ENCODE measurements around the gene DNA2. TPM values are rescaled to one million over a fixed set of nuclear protein-coding genes. Genes with fewer than 3 reads are reported as not detected.

DNA2 gene
- total and polyA plus RNA-seq, 2 donors (not counting 1 experiment from before 2014, with no cell fraction given), result 2.6 to 6.4 TPM

DNA sequence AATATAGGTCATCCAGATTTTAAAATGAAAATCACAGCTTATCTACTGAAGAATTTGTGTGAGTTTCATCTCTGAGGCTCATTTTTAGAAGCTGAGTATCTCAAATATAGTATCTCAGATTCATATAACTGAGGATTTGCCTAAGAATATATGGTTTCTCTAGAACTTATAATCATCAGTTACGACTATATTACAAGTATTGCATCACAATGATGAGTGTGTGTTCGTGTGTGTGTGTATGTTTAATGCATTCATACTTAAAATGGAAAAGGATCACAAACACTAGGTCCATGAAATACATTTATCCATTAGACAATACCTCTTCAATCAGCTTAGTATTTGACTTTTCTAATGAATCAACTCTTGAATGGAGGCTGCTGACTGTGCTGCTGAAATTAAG lies 86.0 kb downstream of the DNA2 start:
- Histone ChIP-seq H3K9me3 (ENCODE audit: control insufficient read depth, insufficient read depth, low read depth, low read length) (no peaks in the 10 kb centered on the region), H2AFZ (ENCODE audit: low read length) (no peak overlapping the region), H3K79me2 (ENCODE audit: control insufficient read depth, insufficient read depth, low read length) (no peaks in the 10 kb centered on the region), H3K4me3 (replicated peaks in 1 of 4; ENCODE audit: control extremely low read depth in 1 of 4, insufficient read depth in 1 of 4, low read depth in 3 of 4, low read length in 4 of 4) (no peak overlapping the region), H3K27ac (ENCODE audit: insufficient read depth, low read length) (no peak overlapping the region), H3K9ac (ENCODE audit: insufficient read depth, low read length) (no peak overlapping the region), H4K20me1 (ENCODE audit: control insufficient read depth, extremely low read depth, insufficient read depth, low read length) (no peaks in the 10 kb centered on the region), H3K4me1 (ENCODE audit: control insufficient read depth, extremely low read depth, insufficient read depth, low read length) (no peaks in the 10 kb centered on the region), H3K27me3 (ENCODE audit: control insufficient read depth, insufficient read depth, low read length) (no peaks in the 10 kb centered on the region), H3K4me2 (ENCODE audit: extremely low read depth, insufficient read depth, low read length) (no peak overlapping the region), H3K36me3 (ENCODE audit: control insufficient read depth, insufficient read depth, low read length) (peaks cover 2% of the 10 kb centered on the region)
- DNase-seq (ENCODE audit: low read depth in 2 of 2), result peak in 1 of 2 donors; percentile 40
- TF ChIP-seq, protein P1, sequence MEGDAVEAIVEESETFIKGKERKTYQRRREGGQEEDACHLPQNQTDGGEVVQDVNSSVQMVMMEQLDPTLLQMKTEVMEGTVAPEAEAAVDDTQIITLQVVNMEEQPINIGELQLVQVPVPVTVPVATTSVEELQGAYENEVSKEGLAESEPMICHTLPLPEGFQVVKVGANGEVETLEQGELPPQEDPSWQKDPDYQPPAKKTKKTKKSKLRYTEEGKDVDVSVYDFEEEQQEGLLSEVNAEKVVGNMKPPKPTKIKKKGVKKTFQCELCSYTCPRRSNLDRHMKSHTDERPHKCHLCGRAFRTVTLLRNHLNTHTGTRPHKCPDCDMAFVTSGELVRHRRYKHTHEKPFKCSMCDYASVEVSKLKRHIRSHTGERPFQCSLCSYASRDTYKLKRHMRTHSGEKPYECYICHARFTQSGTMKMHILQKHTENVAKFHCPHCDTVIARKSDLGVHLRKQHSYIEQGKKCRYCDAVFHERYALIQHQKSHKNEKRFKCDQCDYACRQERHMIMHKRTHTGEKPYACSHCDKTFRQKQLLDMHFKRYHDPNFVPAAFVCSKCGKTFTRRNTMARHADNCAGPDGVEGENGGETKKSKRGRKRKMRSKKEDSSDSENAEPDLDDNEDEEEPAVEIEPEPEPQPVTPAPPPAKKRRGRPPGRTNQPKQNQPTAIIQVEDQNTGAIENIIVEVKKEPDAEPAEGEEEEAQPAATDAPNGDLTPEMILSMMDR (conservative IDR thresholded peaks at IDR 0.05 in 1 of 2, IDR thresholded peaks at IDR 0.05 in 1 of 2; ENCODE audit: low read depth in 1 of 2, low read length in 2 of 2), result no peak
- no peak for TF ChIP-seq EZH2 (IDR thresholded peaks at IDR 0.05; ENCODE audit: low read length, missing control alignments)

DNA sequence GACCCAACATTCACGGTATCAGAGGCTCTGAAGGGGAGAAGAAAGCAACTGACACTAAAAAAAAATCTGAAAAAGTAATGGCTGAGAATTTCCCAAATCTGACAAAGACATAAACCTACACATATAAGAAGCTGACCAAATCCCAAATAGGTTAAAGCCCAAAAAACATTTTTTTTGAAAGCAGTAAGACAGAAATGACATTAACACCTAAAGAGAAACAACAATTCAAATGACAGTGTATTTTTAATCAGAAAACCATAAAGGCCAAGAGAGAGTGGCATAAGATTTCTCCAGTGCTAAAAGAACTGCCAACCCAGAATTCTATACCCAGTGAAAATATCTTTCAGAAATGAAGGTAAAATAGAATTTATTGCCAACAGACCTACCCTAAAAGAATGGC lies 100.2 kb downstream of the DNA2 start:
- H3K9ac ChIP-seq (ENCODE audit: insufficient read depth, low read length), result no peak overlapping the region
- H4K20me1 ChIP-seq (ENCODE audit: control insufficient read depth, extremely low read depth, insufficient read depth, low read length), result no peaks in the 10 kb centered on the region
- H3K79me2 ChIP-seq (ENCODE audit: control insufficient read depth, insufficient read depth, low read length), result no peaks in the 10 kb centered on the region
- no peak overlapping the region for H2AFZ ChIP-seq (ENCODE audit: low read length)
- H3K9me3 ChIP-seq (ENCODE audit: control insufficient read depth, insufficient read depth, low read depth, low read length), result no peaks in the 10 kb centered on the region
- no peaks in the 10 kb centered on the region for H3K4me1 ChIP-seq (ENCODE audit: control insufficient read depth, extremely low read depth, insufficient read depth, low read length)
- H3K4me3 ChIP-seq (replicated peaks in 1 of 4; ENCODE audit: control extremely low read depth in 1 of 4, insufficient read depth in 1 of 4, low read depth in 3 of 4, low read length in 4 of 4), result no peak overlapping the region
- peaks cover 3% of the 10 kb centered on the region for H3K36me3 ChIP-seq (ENCODE audit: control insufficient read depth, insufficient read depth, low read length)
- H3K27me3 ChIP-seq (ENCODE audit: control insufficient read depth, insufficient read depth, low read length), result no peaks in the 10 kb centered on the region
- TF ChIP-seq, protein P1 (conservative IDR thresholded peaks at IDR 0.05 in 1 of 2, IDR thresholded peaks at IDR 0.05 in 1 of 2; ENCODE audit: low read depth in 1 of 2, low read length in 2 of 2), result no peak
- TF ChIP-seq EZH2 (IDR thresholded peaks at IDR 0.05; ENCODE audit: low read length, missing control alignments), result no peak
- H3K4me2 ChIP-seq (ENCODE audit: extremely low read depth, insufficient read depth, low read length), result no peak overlapping the region
- no peak for DNase-seq (ENCODE audit: low read depth in 2 of 2)
- no peak overlapping the region for H3K27ac ChIP-seq (ENCODE audit: insufficient read depth, low read length)

DNA sequence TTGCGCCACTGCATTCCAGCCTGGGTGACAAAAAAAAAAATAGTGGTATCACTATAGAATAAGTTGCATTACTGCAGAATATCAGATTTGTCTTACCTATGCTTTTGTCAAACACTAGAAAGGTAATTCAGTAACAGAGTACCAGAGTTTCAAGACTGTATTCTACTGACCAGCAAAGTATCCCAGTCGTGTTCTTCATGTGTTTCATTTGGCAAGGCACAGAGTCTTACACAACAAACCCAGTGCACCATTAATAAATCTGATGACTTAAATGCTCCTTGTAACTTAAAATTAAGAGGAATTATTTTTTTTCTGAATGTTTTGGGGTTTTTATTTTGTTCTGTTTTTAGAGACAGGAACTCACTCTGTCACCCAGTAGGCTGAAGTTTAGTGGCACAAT lies 104.7 kb downstream of the DNA2 start:
- no peaks in the 10 kb centered on the region for H3K4me1 ChIP-seq (ENCODE audit: control insufficient read depth, extremely low read depth, insufficient read depth, low read length)
- no peaks in the 10 kb centered on the region for H3K79me2 ChIP-seq (ENCODE audit: control insufficient read depth, insufficient read depth, low read length)
- H3K27me3 ChIP-seq (ENCODE audit: control insufficient read depth, insufficient read depth, low read length), result no peaks in the 10 kb centered on the region
- DNase-seq (ENCODE audit: low read depth in 2 of 2), result peak in 1 of 2 donors; percentile 28
- no peak overlapping the region for H3K9ac ChIP-seq (ENCODE audit: insufficient read depth, low read length)
- no peak overlapping the region for H3K27ac ChIP-seq (ENCODE audit: insufficient read depth, low read length)
- no peak for TF ChIP-seq EZH2 (IDR thresholded peaks at IDR 0.05; ENCODE audit: low read length, missing control alignments)
- TF ChIP-seq, protein P1 (conservative IDR thresholded peaks at IDR 0.05 in 1 of 2, IDR thresholded peaks at IDR 0.05 in 1 of 2; ENCODE audit: low read depth in 1 of 2, low read length in 2 of 2), result no peak
- no peak overlapping the region for H2AFZ ChIP-seq (ENCODE audit: low read length)
- no peaks in the 10 kb centered on the region for H4K20me1 ChIP-seq (ENCODE audit: control insufficient read depth, extremely low read depth, insufficient read depth, low read length)
- H3K36me3 ChIP-seq (ENCODE audit: control insufficient read depth, insufficient read depth, low read length), result no peaks in the 10 kb centered on the region
- no peak overlapping the region for H3K4me2 ChIP-seq (ENCODE audit: extremely low read depth, insufficient read depth, low read length)
- H3K4me3 ChIP-seq (replicated peaks in 1 of 4; ENCODE audit: control extremely low read depth in 1 of 4, insufficient read depth in 1 of 4, low read depth in 3 of 4, low read length in 4 of 4), result no peak overlapping the region
- no peaks in the 10 kb centered on the region for H3K9me3 ChIP-seq (ENCODE audit: control insufficient read depth, insufficient read depth, low read depth, low read length)

All from fibroblast of lung (primary cell).